Tibial nerve (tissue), 4 donors: ENCODE results near the gene ADAM29. TPM values are rescaled to one million over a fixed set of nuclear protein-coding genes. Genes with fewer than 3 reads are reported as not detected.

Experiments used
- DNase-seq, 2 donors: peaks; one replicate each; pipeline ENCODE4 v3.0.0-alpha.2; 2019; ENCODE audit warnings: low spot score in 2 of 2
- H3K27ac ChIP-seq, 4 donors: fragments of 200-600 bp; sonication (generic) in 3 of 4; one replicate each; pipeline ENCODE4 v1.5.1; 2017 to 2019; ENCODE audit warnings: mild to moderate bottlenecking in 1 of 4
- H3K27me3 ChIP-seq, 2 donors: fragments of 200-600 bp; sonication (generic) in 1 of 2; one replicate each; pipeline versions ENCODE4 v1.5.1 to v1.6.0; 2017 to 2019
- H3K36me3 ChIP-seq, 3 donors: fragments of 200-600 bp; sonication (generic); one replicate each; pipeline ENCODE4 v1.5.1; 2018 to 2019
- H3K4me1 ChIP-seq, 4 donors: fragments of 200-600 bp; sonication (generic) in 3 of 4; one replicate each; pipeline ENCODE4 v1.5.1; 2017 to 2019
- H3K4me3 ChIP-seq, 4 donors: fragments of 200-600 bp; sonication (generic) in 3 of 4; one replicate each; pipeline ENCODE4 v1.5.1; 2017 to 2019; ENCODE audit warnings: mild to moderate bottlenecking in 1 of 4, moderate library complexity in 1 of 4
- H3K9me3 ChIP-seq, 4 donors: fragments of 200-600 bp; sonication (generic) in 3 of 4; one replicate each; pipeline ENCODE4 v1.5.1; 2017 to 2019
- CTCF ChIP-seq, 5 experiments: fragments of 200-600 bp in 3 of 5; fragments of 450-650 bp in 2 of 5; sonication (generic) in 3 of 5; IDR thresholded peaks; one replicate each; pipeline ENCODE4 v1.5.1; 2016 to 2019; ENCODE audit warnings: antibody characterized with exemption in 5 of 5, mild to moderate bottlenecking in 3 of 5, moderate library complexity in 2 of 5
- EP300 ChIP-seq, 2 donors: sonication (generic); formaldehyde crosslinking; IDR thresholded peaks; one replicate each; pipeline ENCODE4 v1.6.1; 2017; ENCODE audit warnings: antibody characterized with exemption in 2 of 2, mild to moderate bottlenecking in 1 of 2
- POLR2A ChIP-seq, 2 donors: fragments of 450-650 bp; IDR thresholded peaks; one replicate each; pipeline ENCODE4 v1.6.1; 2017; ENCODE audit warnings: antibody characterized with exemption in 2 of 2, mild to moderate bottlenecking in 2 of 2, moderate library complexity in 2 of 2
- WGBS, 2 donors: methylation state at CpG; one replicate each; pipeline ENCODE4 v1.1.5; 2018; 5-methylcytosine and 5-hydroxymethylcytosine counted together
- total RNA-seq, 4 donors: library from RNA; depleted of rRNA; stranded (reverse); fragments of >200 nt; gene quantifications; one replicate each; pipeline ENCODE4 v1.1.0, GENCODE V29; 2016

Gene ADAM29
- total RNA-seq, 4 donors from 2014 or later = not detected

GRCh38 chr4:174874898-174875297, 43.3 kb upstream of the ADAM29 start:
- no peak for TF ChIP-seq POLR2A (IDR thresholded peaks at IDR 0.05)
- TF ChIP-seq CTCF (IDR thresholded peaks at IDR 0.05) = no peak
- TF ChIP-seq EP300 (IDR thresholded peaks at IDR 0.05) = no peak
- H3K4me1 ChIP-seq = peaks cover 0 to 9% (median 0%) of the 10 kb centered on the region in 4 donors
- WGBS, 2 donors = 77 to 84% methylated on average over 1 of the region's 1 CpG
- no peaks in the 10 kb centered on the region for H3K36me3 ChIP-seq
- no peaks in the 10 kb centered on the region for H3K9me3 ChIP-seq
- DNase-seq = no peak
- H3K27ac ChIP-seq = no peak overlapping the region
- H3K27me3 ChIP-seq = no peaks in the 10 kb centered on the region
- no peak overlapping the region for H3K4me3 ChIP-seq

GRCh38 chr4:174880001-174880400, 38.2 kb upstream of the ADAM29 start:
- H3K36me3 ChIP-seq = no peaks in the 10 kb centered on the region
- no peak overlapping the region for H3K4me3 ChIP-seq
- no peaks in the 10 kb centered on the region for H3K4me1 ChIP-seq
- TF ChIP-seq CTCF (IDR thresholded peaks at IDR 0.05) (no peak), EP300 (IDR thresholded peaks at IDR 0.05) (no peak), POLR2A (IDR thresholded peaks at IDR 0.05) (no peak)
- no peak overlapping the region for H3K27ac ChIP-seq
- WGBS, 2 donors = 69 to 78% methylated on average over 7 of the region's 7 CpGs
- no peaks in the 10 kb centered on the region for H3K27me3 ChIP-seq
- no peaks in the 10 kb centered on the region for H3K9me3 ChIP-seq
- no peak for DNase-seq

DNA sequence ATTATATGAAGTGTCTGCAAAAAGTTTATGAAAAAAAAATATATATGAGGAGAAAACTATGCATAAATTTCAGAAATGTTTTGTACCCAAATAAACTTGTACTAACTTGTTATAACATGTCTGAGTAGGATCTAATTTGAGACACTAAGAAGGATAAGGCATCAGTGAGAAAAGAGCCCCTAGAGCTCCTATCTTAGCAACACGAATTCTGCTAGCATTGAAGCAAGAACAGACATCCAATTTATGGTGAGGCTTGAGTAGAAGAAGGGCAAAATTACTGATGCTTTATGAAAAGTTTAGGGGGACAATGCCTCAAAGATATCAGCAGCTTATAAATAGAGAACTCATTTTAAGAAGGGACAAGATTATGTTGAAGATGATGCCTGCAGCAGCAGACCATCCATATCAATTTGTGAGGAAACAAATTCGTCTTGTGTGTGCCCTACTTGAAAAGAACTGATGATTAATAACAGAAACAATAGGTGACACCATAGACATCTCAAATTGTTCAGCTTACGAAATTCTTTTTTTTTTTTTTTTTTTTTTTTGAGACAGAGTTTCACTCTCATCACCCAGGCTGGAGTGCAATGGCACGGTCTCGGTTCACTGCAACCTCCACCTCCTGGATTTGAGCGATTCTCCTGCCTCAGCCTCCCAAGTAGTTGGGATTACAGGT, 35.7 kb upstream of the ADAM29 start:
- no peak overlapping the region for H3K4me3 ChIP-seq
- no peaks in the 10 kb centered on the region for H3K27me3 ChIP-seq
- WGBS, 2 donors = 73 to 78% methylated on average over 6 of the region's 6 CpGs
- H3K27ac ChIP-seq = no peak overlapping the region
- no peaks in the 10 kb centered on the region for H3K4me1 ChIP-seq
- H3K36me3 ChIP-seq = no peaks in the 10 kb centered on the region
- no peaks in the 10 kb centered on the region for H3K9me3 ChIP-seq
- DNase-seq = no peak
- TF ChIP-seq POLR2A (IDR thresholded peaks at IDR 0.05) (no peak), CTCF (IDR thresholded peaks at IDR 0.05) (no peak), EP300 (IDR thresholded peaks at IDR 0.05) (no peak)

DNA sequence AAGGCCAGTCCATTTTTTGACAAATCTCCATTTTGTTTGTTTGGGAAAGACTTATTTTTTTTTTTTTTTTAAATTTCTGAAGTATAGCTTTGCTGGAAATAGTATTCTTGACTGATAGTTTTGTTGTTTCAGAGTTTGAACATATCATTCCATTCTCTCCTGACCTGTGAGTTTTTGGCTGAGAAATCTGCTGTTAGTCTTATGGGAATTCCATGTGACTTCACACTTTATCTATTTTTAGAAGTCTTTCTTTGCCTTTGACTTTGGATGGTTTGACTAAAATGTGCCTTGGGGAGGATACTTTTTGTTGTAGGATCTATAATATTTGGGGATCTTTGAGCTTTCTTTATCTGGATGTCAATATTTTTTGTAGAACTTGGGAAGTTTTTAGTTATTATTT, 10.7 kb upstream of the ADAM29 start:
- Histone ChIP-seq H3K4me3 (no peak overlapping the region), H3K27ac (no peak overlapping the region), H3K4me1 (no peaks in the 10 kb centered on the region), H3K36me3 (no peaks in the 10 kb centered on the region), H3K9me3 (peaks cover 0 to 18% (median 1%) of the 10 kb centered on the region in 4 donors), H3K27me3 (no peaks in the 10 kb centered on the region)
- TF ChIP-seq POLR2A (IDR thresholded peaks at IDR 0.05) (no peak), CTCF (IDR thresholded peaks at IDR 0.05) (no peak), EP300 (IDR thresholded peaks at IDR 0.05) (no peak)
- no peak for DNase-seq

- TF ChIP-seq POLR2A (IDR thresholded peaks at IDR 0.05) (no peak), EP300 (IDR thresholded peaks at IDR 0.05) (no peak), CTCF (IDR thresholded peaks at IDR 0.05) (no peak)
- peaks cover 0 to 7% (median 1%) of the 10 kb centered on the region in 4 donors for H3K9me3 ChIP-seq
- no peaks in the 10 kb centered on the region for H3K27me3 ChIP-seq
- H3K4me3 ChIP-seq = no peak overlapping the region
- DNase-seq = no peak
- H3K36me3 ChIP-seq = no peaks in the 10 kb centered on the region
- H3K4me1 ChIP-seq = no peaks in the 10 kb centered on the region
- no peak overlapping the region for H3K27ac ChIP-seq
- WGBS, 2 donors = 74 to 77% methylated on average over 1 of the region's 1 CpG
These were observed 7.9 kb upstream of the ADAM29 start for GRCh38 chr4:174910271-174910670.
